DMS79 (cell line): ENCODE results near the gene HSD3B1.
A peak's percentile ranks its signal among the peaks of the same experiment; 100 is the strongest.
"Not testable (repeated sequence)": the region's sequence is repeated elsewhere in the genome, so short reads cannot be mapped to it uniquely, and the experiment has no call there.

ENCODE experiments used
- DNase-seq: peaks from one replicate; lab custom pipeline; 2025; lab: John Stamatoyannopoulos, UW

Gene HSD3B1

DNA sequence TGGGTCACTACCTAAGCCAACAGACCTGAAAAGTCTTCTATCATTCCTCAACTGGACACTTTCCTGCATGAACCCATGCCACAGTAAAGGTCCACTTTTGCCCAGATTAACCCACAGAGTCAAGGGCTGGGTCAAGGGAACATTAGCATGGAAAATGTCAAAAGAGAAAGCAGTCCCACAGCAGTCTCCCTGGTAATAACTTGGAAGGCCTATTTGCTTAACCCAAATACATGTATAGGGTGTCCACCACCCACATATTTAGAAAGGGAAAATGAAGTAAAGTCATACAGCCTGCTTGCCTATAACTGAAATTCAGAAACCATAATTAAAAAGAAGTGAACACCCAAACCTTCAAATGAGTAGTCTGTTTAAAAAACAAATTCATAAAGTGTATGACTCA is 16.1 kb upstream of the HSD3B1 start:
- no peak for DNase-seq

- DNase-seq = no peak
Measured at GRCh38 chr1:119492763-119493162, 14.2 kb upstream of the HSD3B1 start.

GRCh38 chr1:119504831-119505230 is 2.2 kb upstream of the HSD3B1 start:
- DNase-seq = no peak

GRCh38 chr1:119510046-119510445 is 3.0 kb downstream of the HSD3B1 start:
- no peak for DNase-seq

- DNase-seq = no peak
Measured at GRCh38 chr1:119515221-119515620, 8.2 kb downstream of the HSD3B1 start.

GRCh38 chr1:119516247-119516646 is 9.2 kb downstream of the HSD3B1 start:
- DNase-seq = no peak

- no peak for DNase-seq
Measured at GRCh38 chr1:119516680-119517079, 9.7 kb downstream of the HSD3B1 start.

- DNase-seq = not testable (repeated sequence)
Measured at GRCh38 chr1:119517667-119518066, 10.7 kb downstream of the HSD3B1 start.

DNA sequence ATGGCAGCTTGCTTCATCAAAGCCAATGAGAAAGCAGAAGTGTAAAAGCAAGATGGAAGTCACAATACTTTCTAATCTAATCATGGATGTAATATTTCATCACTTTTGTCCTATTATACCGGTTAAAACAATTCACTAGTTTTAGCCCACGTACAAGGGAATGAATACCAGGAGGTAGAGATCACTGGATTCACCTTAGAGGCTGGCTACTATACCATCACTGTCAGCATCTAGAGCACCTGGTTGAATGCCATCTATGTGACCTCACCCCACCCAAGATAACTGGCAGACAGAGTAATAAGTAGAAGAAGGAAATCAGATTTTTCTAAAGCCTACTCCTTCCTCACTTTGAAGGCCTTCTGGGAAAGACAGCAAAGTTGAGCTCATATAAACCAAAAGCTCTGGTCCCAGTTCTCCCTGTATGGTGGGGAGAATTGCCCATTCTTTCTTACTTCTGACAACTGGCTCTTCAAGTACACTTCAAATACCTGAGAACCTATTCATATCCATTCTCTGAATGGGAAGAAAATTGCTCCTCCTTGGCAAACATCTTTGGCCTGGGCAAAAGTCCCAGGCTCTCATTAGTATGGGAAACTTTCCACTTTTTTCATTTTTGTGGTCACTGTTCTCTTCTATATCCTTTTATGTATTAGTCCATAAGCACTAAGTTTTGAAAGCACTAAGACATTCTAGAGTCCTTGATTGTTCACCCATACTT is 24.8 kb downstream of the HSD3B1 start:
- peak; percentile 13 for DNase-seq

GRCh38 chr1:119532324-119532910 is 25.4 kb downstream of the HSD3B1 start:
- no peak for DNase-seq

DNA sequence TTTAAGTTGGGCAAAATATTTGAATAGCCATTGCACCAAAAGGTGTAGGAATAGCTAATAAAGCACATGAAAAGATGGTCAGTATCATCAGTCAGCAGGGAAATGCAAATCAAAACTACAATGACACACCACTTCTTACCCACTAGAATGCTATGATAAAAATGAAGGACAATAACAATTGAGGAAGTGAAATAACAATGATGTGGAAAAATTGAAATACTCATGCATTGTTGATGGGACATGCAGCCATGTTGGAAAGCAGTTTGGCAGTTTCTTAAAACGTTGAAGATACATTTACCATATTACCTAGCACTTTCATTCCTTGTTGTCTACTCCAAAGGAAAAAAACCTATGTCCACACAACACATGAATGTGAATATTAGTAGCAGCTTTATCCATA is 28.4 kb downstream of the HSD3B1 start:
- DNase-seq = no peak

GRCh38 chr1:119537966-119538365 is 31.0 kb downstream of the HSD3B1 start:
- DNase-seq = no peak

DNA sequence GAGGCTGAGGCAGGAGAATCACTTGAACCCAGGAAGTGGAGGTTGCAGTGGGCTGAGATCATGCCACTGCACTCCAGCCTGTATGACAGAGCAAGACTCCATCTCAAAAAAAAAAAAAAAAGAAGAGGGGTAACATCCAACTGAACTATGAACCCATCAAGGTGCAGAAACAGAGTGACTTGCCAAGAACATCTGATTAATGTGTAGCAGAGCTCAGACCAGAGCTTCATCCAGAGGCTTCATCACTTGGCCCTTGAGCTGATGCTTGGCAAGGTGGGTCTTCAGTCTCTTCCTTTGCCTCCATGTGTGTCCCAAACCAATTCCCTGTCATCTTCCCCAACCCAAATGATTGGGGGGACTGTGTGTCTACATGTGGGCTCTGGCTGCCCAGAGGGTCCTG is 32.6 kb downstream of the HSD3B1 start:
- no peak for DNase-seq

DNA sequence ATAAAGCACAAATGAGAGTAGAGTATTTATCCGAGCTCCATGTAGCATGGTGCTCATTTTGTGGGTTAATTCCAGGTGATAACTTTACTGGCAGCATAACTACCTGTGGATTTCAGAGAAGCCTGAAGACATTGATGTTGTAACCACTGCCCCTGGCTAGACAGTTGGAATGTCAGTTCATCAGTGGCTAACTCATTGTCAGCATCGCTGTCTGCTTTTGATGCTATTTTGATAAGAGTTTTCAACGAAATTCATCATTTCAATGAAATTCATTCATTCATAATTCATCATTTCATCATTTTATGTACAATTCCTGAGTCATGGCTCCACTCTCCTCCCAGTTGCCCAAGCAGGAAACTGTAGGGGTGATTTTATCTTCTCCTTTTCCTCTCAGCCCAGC is 34.4 kb downstream of the HSD3B1 start:
- no peak for DNase-seq

- no peak for DNase-seq
Measured at GRCh38 chr1:119542492-119542946, 35.5 kb downstream of the HSD3B1 start.

- DNase-seq = no peak
Measured at GRCh38 chr1:119544165-119544762, 37.3 kb downstream of the HSD3B1 start.

- no peak for DNase-seq
Measured at GRCh38 chr1:119546641-119547040, 39.6 kb downstream of the HSD3B1 start.

- no peak for DNase-seq
Measured at GRCh38 chr1:119547306-119547705, 40.3 kb downstream of the HSD3B1 start.

GRCh38 chr1:119547805-119548204 is 40.8 kb downstream of the HSD3B1 start:
- DNase-seq = no peak

- DNase-seq = no peak
Measured at GRCh38 chr1:119549719-119550132, 42.7 kb downstream of the HSD3B1 start.

GRCh38 chr1:119550381-119550780 is 43.4 kb downstream of the HSD3B1 start:
- DNase-seq = no peak

DNA sequence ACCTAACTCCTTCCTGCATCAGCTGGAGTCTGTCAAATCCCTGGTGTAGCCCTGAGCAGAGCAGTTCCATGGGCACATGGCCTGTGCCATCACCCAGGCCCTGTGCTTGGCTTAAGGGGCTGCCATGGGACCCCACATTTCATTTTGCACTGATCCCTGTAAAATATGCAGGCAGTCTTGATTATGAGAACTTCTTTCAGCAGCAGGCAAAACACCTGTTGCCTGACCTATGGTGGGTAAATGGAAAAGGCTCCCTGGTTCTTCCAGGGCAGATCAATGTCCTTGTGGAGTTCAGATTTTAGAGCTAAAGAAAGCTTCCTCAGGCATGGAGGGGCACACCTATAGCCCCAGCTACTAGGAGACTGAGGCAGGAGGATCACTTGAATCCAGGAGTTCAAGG is 44.2 kb downstream of the HSD3B1 start:
- no peak for DNase-seq

GRCh38 chr1:119552656-119553055 is 45.6 kb downstream of the HSD3B1 start:
- not testable (repeated sequence) for DNase-seq
